DMS114 treated with DMSO at 0.1 percent for 48 hours (cell line): ENCODE measurements around the gene NGRN.

Experiments
- DNase-seq: peaks from one replicate; lab custom pipeline; 2025; ENCODE audit not compliant: unreplicated experiment; lab: John Stamatoyannopoulos, UW

The NGRN gene

DNA sequence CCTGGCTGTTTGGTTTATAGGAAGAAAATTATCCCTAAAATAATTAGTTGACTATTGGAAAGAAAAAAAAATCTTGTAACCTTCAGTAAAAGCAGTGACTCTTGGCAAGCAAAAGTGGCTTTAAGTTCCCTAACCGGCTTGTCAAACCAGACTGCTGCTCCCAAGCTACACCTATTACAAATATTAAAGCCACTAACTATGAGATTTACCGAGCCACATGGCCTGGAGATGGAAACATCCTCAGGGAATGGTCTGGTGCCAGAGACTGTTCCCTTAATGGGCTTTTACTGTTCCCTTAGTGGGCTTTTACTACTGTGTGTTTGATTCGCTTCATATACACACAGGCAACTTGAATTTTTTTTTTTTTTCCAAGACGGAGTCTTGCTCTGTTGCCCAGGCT, 50.7 kb downstream of the NGRN start:
- no peak for DNase-seq

DNA sequence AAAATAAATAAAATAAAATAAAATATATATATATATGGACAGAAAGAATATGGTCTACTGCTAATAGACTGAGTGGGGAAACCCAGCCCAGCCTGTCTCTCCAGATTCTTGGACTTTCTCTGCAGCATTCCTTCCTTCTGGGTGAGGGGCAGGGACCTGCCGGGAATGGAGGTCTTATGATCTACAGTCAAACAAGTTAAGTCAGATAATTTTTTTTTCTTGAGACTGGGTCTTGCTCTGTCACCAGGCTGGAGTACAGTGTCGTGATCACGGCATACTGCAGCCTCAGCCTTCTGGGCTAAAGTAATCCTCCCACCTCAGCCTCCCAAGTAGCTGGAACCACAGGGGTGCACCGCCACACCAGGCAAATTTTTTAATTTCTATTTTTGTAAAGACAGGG, 53.1 kb downstream of the NGRN start:
- DNase-seq: no peak

DNA sequence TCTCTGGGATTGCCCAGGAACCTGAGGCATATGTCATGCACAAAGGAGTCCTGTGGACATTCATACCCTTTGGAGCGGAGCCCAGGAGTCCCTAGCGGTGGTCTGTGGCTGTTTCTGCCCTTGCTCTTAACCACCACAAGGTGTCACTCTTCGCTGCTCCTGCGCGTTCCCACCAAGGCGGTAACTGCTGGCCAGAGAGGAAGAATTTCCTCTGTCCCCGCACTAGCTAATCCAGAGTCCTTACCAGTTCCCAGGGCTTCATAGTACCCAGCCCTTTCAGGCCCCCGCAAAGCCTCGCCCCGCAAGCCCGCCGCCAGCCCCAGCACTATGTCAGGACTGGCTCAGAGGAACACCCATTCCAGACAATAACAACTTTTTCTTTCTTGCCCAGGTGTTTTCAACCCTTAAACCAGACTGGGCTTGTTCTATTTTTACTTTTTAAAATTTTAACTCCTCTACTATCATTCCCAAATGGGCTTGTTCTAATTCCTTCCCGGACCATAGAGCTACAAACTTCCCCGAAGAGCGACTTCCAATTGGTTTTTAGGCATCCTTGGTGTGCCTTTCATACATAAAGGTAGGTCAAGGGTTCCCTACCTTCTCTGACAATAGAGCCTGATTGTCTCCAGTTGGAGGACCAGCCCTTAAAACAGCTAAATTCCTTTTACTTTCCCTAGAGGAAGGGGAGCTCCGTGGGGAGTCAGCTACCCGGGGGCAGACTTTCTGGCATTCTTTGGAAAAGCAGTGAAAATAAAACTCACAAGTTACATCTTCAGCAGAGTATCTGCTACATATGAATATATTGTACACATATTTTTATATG, 54.8 kb downstream of the NGRN start:
- peak; percentile 93 for DNase-seq

DNA sequence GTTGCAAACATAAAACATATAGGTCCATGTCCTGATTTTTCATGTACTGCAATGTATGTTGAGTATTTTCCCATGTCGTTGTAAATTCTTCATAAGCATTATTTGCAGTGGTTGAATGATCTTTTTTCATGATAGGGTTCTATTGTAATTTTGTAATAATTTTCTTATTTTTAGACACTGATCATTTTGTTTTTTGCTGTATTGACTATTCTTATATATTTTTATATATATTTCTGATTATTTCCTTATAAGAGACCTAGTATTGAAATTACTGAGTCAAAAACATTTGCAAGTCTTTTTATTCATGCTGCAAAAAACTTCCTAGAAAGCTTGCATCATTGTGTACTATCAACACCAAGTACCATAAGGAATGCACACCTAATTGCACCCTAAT, 55.4 kb downstream of the NGRN start:
- DNase-seq: no peak
